Caco-2 (cell line): ENCODE results near the gene EPHA10. TPM values are rescaled to one million over a fixed set of nuclear protein-coding genes. Genes with fewer than 3 reads are reported as not detected.

Experiments used
- BruUV-seq: library from RNA; stranded (reverse); fragments of 400-500 nt; replicated peaks from 2 replicates; lab custom pipeline; 2021; lab: Mats Ljungman, UMichigan
- CTCF ChIA-PET: fragments of 300-600 bp; sonication (Branson Sonifier 250); formaldehyde crosslinking; loops from one replicate; lab custom pipeline; 2022; ENCODE audit warnings: antibody characterized with exemption; lab: Charles Lee
- POLR2A ChIA-PET: fragments of 300-600 bp; sonication (Branson Sonifier 250); formaldehyde crosslinking; loops from one replicate; lab custom pipeline; 2022; ENCODE audit warnings: antibody characterized with exemption; lab: Charles Lee
- DNase-seq, 2 experiments: peaks; one replicate each; pipeline versions ENCODE4 v3.0.0 to v3.0.0-alpha.2; 2020 to 2022
- H3K27me3 ChIP-seq: replicated peaks from 2 replicates; pipeline ENCODE4 v1.6.0; 2011; ENCODE audit warnings: low read length; ENCODE audit not compliant: control insufficient read depth, insufficient read depth
- H3K36me3 ChIP-seq: 2 replicates; pipeline ENCODE4 v1.5.1; 2011; ENCODE audit warnings: low read length; ENCODE audit not compliant: control insufficient read depth, insufficient read depth
- H3K4me1 ChIP-seq: fragments of 250-450 bp; sonication (Bioruptor Pico); 2 replicates; pipeline ENCODE4 v1.5.1; 2020; ENCODE audit warnings: mild to moderate bottlenecking
- H3K4me3 ChIP-seq: 2 replicates; pipeline ENCODE4 v1.5.1; 2011; ENCODE audit warnings: low read depth, mild to moderate bottlenecking, control low read depth, low read length
- H3K9me3 ChIP-seq: fragments of 250-450 bp; sonication (Bioruptor Pico); 2 replicates; pipeline ENCODE4 v1.5.1; 2020; ENCODE audit warnings: mild to moderate bottlenecking, moderate library complexity
- H3K27ac Mint-ChIP-seq: one replicate; pipeline ENCODE4 v1.8.0; 2022; ENCODE audit warnings: mixed read lengths; ENCODE audit not compliant: unreplicated experiment
- H3K27me3 Mint-ChIP-seq: one replicate; pipeline ENCODE4 v1.8.0; 2022; ENCODE audit warnings: mixed read lengths; ENCODE audit not compliant: insufficient read depth, unreplicated experiment
- H3K36me3 Mint-ChIP-seq: one replicate; pipeline ENCODE4 v1.8.0; 2022; ENCODE audit warnings: mild to moderate bottlenecking, mixed read lengths; ENCODE audit not compliant: insufficient read depth, unreplicated experiment
- H3K4me1 Mint-ChIP-seq: one replicate; pipeline ENCODE4 v1.8.0; 2022; ENCODE audit warnings: low read depth, mixed read lengths; ENCODE audit not compliant: unreplicated experiment
- H3K4me3 Mint-ChIP-seq: one replicate; pipeline ENCODE4 v1.8.0; 2022; ENCODE audit warnings: mild to moderate bottlenecking, moderate library complexity, mixed read lengths; ENCODE audit not compliant: unreplicated experiment
- H3K9me3 Mint-ChIP-seq: one replicate; pipeline ENCODE4 v1.8.0; 2022; ENCODE audit warnings: mixed read lengths; ENCODE audit not compliant: unreplicated experiment
- CTCF ChIP-seq, 2 experiments: fragments of 200-600 bp in 1 of 2; IDR thresholded peaks; 1 replicate in 1 of 2; 2 replicates in 1 of 2; pipeline versions ENCODE4 v1.5.1 to v1.8.0; 2011 to 2022; ENCODE audit warnings: antibody characterized with exemption in 1 of 2, control low read depth in 1 of 2, inconsistent platforms in 1 of 2, low read depth in 1 of 2, low read length in 1 of 2, mild to moderate bottlenecking in 1 of 2, moderate library complexity in 1 of 2; ENCODE audit not compliant: insufficient read depth in 1 of 2, severe bottlenecking in 1 of 2, unreplicated experiment in 1 of 2
- intact Hi-C: fragments of 100-400 bp; cut with micrococcal nuclease; formaldehyde crosslinking; loops from one replicate; pipeline ENCODE4 v1.10.0; 2022; ENCODE audit not compliant: unreplicated experiment
- total RNA-seq: library from RNA; stranded (reverse); gene quantifications from 2 replicates; pipeline ENCODE4 v1.2.3, GENCODE V29; 2022

Gene EPHA10
- total RNA-seq, 1 experiment from 2014 or later: 2.8 TPM

GRCh38 chr1:37765916-37766664 is 1.2 kb upstream of the EPHA10 start:
- intact Hi-C loops: no loop called here
- Histone ChIP-seq H3K9me3 (no peaks in the 10 kb centered on the region), H3K4me1 (no peaks in the 10 kb centered on the region), H3K4me3 (peak overlapping the region; percentile 4; the same call in 1 of the 2 replicates), H3K27me3 (no peaks in the 10 kb centered on the region), H3K36me3 (no peaks in the 10 kb centered on the region)
- no peak for DNase-seq
- peaks cover 16% of the 10 kb centered on the region for H3K27me3 Mint-ChIP-seq
- H3K4me1 Mint-ChIP-seq: no peaks in the 10 kb centered on the region
- peak in 1 of 2 experiments; percentile 21 for TF ChIP-seq CTCF (IDR thresholded peaks at IDR 0.05; ENCODE audit: insufficient read depth in 1 of 2, low read depth in 1 of 2, low read length in 1 of 2, severe bottlenecking in 1 of 2, unreplicated experiment in 1 of 2)
- no peak overlapping the region for H3K27ac Mint-ChIP-seq
- BruUV-seq: no TSS peak
- CTCF ChIA-PET: interaction anchor here (1.1 kb wide), 1 partner anchor 162 kb away, joined by 3 read pairs; no protein-coding TSS in a partner anchor
- POLR2A ChIA-PET: no interaction called here
- no peaks in the 10 kb centered on the region for H3K9me3 Mint-ChIP-seq
- H3K4me3 Mint-ChIP-seq: peak overlapping the region; percentile 29
- no peaks in the 10 kb centered on the region for H3K36me3 Mint-ChIP-seq

DNA sequence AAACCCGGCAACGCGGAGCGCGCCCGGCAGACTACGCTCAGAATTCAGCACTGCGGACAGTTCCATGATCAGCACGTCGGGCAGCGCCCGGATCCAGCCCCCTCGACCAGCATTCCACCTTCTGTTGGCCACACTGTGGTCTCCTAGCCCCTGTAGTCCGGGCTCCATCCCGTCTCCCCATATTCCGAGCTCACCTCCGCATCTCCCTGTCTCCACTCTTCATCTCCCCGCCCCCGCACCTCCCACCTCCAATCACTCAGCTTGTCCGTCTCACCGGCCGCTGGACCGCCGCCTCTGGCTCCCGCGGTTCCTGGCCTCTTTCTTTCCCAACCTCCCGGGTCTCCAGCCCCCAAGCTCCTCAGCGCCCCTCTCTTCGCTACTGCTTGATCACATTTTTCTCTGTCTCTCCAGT is 500 bp downstream of the EPHA10 start:
- H3K4me1 ChIP-seq: no peaks in the 10 kb centered on the region
- H3K27me3 Mint-ChIP-seq: peaks cover 13% of the 10 kb centered on the region
- CTCF ChIA-PET: no interaction called here
- H3K4me1 Mint-ChIP-seq: no peaks in the 10 kb centered on the region
- H3K27me3 ChIP-seq: no peaks in the 10 kb centered on the region
- H3K36me3 ChIP-seq: no peaks in the 10 kb centered on the region
- intact Hi-C loops: no loop called here
- no peak overlapping the region for H3K27ac Mint-ChIP-seq
- H3K4me3 ChIP-seq: no peak overlapping the region
- no peaks in the 10 kb centered on the region for H3K36me3 Mint-ChIP-seq
- no peak overlapping the region for H3K4me3 Mint-ChIP-seq
- no peaks in the 10 kb centered on the region for H3K9me3 Mint-ChIP-seq
- POLR2A ChIA-PET: interaction anchor here (0.7 kb wide), 1 partner anchor 82 kb away, joined by 3 read pairs; no protein-coding TSS in a partner anchor
- no peaks in the 10 kb centered on the region for H3K9me3 ChIP-seq
- TF ChIP-seq CTCF (IDR thresholded peaks at IDR 0.05; ENCODE audit: insufficient read depth in 1 of 2, low read depth in 1 of 2, low read length in 1 of 2, severe bottlenecking in 1 of 2, unreplicated experiment in 1 of 2): no peak
- peak; percentile 57 to 71 for DNase-seq
- BruUV-seq: no TSS peak

- Histone ChIP-seq H3K4me3 (no peak overlapping the region), H3K27me3 (no peaks in the 10 kb centered on the region), H3K36me3 (no peaks in the 10 kb centered on the region), H3K4me1 (no peaks in the 10 kb centered on the region), H3K9me3 (no peaks in the 10 kb centered on the region)
- Mint-ChIP-seq H3K36me3 (no peaks in the 10 kb centered on the region), H3K4me3 (no peak overlapping the region), H3K27ac (no peak overlapping the region), H3K4me1 (no peaks in the 10 kb centered on the region), H3K9me3 (no peaks in the 10 kb centered on the region), H3K27me3 (peaks cover 13% of the 10 kb centered on the region)
- no peak for DNase-seq
- ChIA-PET CTCF (no interaction called here), POLR2A (no interaction called here)
- no TSS peak for BruUV-seq
- no peak for TF ChIP-seq CTCF (IDR thresholded peaks at IDR 0.05; ENCODE audit: insufficient read depth in 1 of 2, low read depth in 1 of 2, low read length in 1 of 2, severe bottlenecking in 1 of 2, unreplicated experiment in 1 of 2)
- intact Hi-C loops: no loop called here
Observed at GRCh38 chr1:37763791-37764413, 1.0 kb downstream of the EPHA10 start.
